Hepatocyte (in vitro differentiated cells): ENCODE results near the gene FFAR3. TPM values are rescaled to one million over a fixed set of nuclear protein-coding genes. Genes with fewer than 3 reads are reported as not detected.

Experiments used
- DNase-seq: peaks from one replicate; pipeline ENCODE4 v3.0.0-alpha.2; 2016; ENCODE audit warnings: low spot score
- H2AFZ ChIP-seq: fragments of 200-600 bp; sonication (generic); 2 replicates; pipeline ENCODE4 v1.6.0; 2016; ENCODE audit warnings: antibody characterized with exemption, mild to moderate bottlenecking
- H3K27ac ChIP-seq: fragments of 200-600 bp; sonication (generic); 2 replicates; pipeline ENCODE4 v1.5.1; 2016; ENCODE audit warnings: mild to moderate bottlenecking
- H3K27me3 ChIP-seq: fragments of 200-600 bp; sonication (generic); 2 replicates; pipeline ENCODE4 v1.6.1; 2016
- H3K36me3 ChIP-seq: fragments of 200-600 bp; sonication (generic); replicated peaks from 2 replicates; pipeline ENCODE4 v1.5.1; 2016; ENCODE audit warnings: low read depth; ENCODE audit not compliant: insufficient read depth
- H3K4me1 ChIP-seq: fragments of 200-600 bp; sonication (generic); 2 replicates; pipeline ENCODE4 v1.5.1; 2016; ENCODE audit warnings: mild to moderate bottlenecking, moderate library complexity; ENCODE audit not compliant: insufficient read depth
- H3K4me2 ChIP-seq: fragments of 200-600 bp; sonication (generic); 2 replicates; pipeline ENCODE4 v1.6.0; 2016
- H3K4me3 ChIP-seq: fragments of 200-600 bp; sonication (generic); 2 replicates; pipeline ENCODE4 v1.5.1; 2016; ENCODE audit warnings: mild to moderate bottlenecking
- H3K79me2 ChIP-seq: fragments of 200-600 bp; sonication (generic); 2 replicates; pipeline ENCODE4 v1.6.0; 2017; ENCODE audit warnings: mild to moderate bottlenecking
- H3K9me2 ChIP-seq: fragments of 200-600 bp; sonication (generic); replicated peaks from 2 replicates; pipeline ENCODE4 v1.6.0; 2017; ENCODE audit warnings: mild to moderate bottlenecking; ENCODE audit not compliant: insufficient read depth
- H3K9me3 ChIP-seq: fragments of 200-600 bp; sonication (generic); 2 replicates; pipeline ENCODE4 v1.5.1; 2016; ENCODE audit warnings: low read depth, mild to moderate bottlenecking
- H4K20me1 ChIP-seq: fragments of 200-600 bp; sonication (generic); 2 replicates; pipeline ENCODE4 v1.6.0; 2016; ENCODE audit warnings: mild to moderate bottlenecking; ENCODE audit not compliant: insufficient read depth, poor library complexity, severe bottlenecking
- CTCF ChIP-seq: fragments of 200-600 bp; sonication (generic); IDR thresholded peaks from 2 replicates; pipeline ENCODE4 v1.5.1; 2016; ENCODE audit warnings: antibody characterized with exemption, mild to moderate bottlenecking; ENCODE audit not compliant: poor library complexity
- EZH2 ChIP-seq: fragments of 200-600 bp; sonication (generic); IDR thresholded peaks from 2 replicates; pipeline ENCODE4 v1.6.1; 2016; ENCODE audit warnings: antibody characterized with exemption, mild to moderate bottlenecking, borderline replicate concordance
- EZH2phosphoT487 ChIP-seq: fragments of 200-600 bp; sonication (generic); IDR thresholded peaks from one replicate; pipeline ENCODE4 v1.6.1; 2018; ENCODE audit warnings: antibody characterized with exemption, mild to moderate bottlenecking, low read depth, moderate library complexity; ENCODE audit not compliant: unreplicated experiment, severe bottlenecking
- WGBS: methylation state at CpG from one replicate; pipeline ENCODE4 v1.1.6; 2016; ENCODE audit warnings: low lambda C conversion rate; ENCODE audit errors: missing lambda C conversion rate; 5-methylcytosine and 5-hydroxymethylcytosine counted together
- polyA plus RNA-seq: library from polyadenylated mRNA; unstranded; fragments of >200 nt; fragmentation: Nextera tagmentation; extraction: Ambion mirVana; gene quantifications from 2 replicates; pipeline ENCODE4 v1.2.1, GENCODE V29; 2016
- total RNA-seq: library from RNA; depleted of rRNA; stranded (reverse); fragments of >200 nt; gene quantifications from 2 replicates; pipeline ENCODE4 v1.2.3, GENCODE V29; 2014

FFAR3 gene
- total and polyA plus RNA-seq, 2 experiments from 2014 or later: 0.80 TPM; not detected in 1

GRCh38 chr19:35397064-35397463 is 38.8 kb downstream of the FFAR3 start:
- no peak overlapping the region for H3K4me3 ChIP-seq
- DNase-seq: no peak
- H3K36me3 ChIP-seq: no peaks in the 10 kb centered on the region
- no peak for TF ChIP-seq EZH2
- no peak for TF ChIP-seq CTCF
- TF ChIP-seq EZH2phosphoT487: no peak
- H3K4me2 ChIP-seq: no peak overlapping the region
- no peaks in the 10 kb centered on the region for H3K9me3 ChIP-seq
- no peaks in the 10 kb centered on the region for H3K27me3 ChIP-seq
- WGBS: 59% methylated on average over 6 of the region's 6 CpGs
- no peaks in the 10 kb centered on the region for H3K4me1 ChIP-seq
- H3K9me2 ChIP-seq: no peaks in the 10 kb centered on the region
- no peaks in the 10 kb centered on the region for H3K79me2 ChIP-seq
- no peak overlapping the region for H3K27ac ChIP-seq
- no peaks in the 10 kb centered on the region for H4K20me1 ChIP-seq
- H2AFZ ChIP-seq: no peak overlapping the region

GRCh38 chr19:35398570-35398969 is 40.3 kb downstream of the FFAR3 start:
- TF ChIP-seq EZH2: no peak
- TF ChIP-seq CTCF: no peak
- no peak for TF ChIP-seq EZH2phosphoT487
- Histone ChIP-seq H4K20me1 (no peaks in the 10 kb centered on the region), H3K36me3 (no peaks in the 10 kb centered on the region), H3K9me2 (no peaks in the 10 kb centered on the region), H3K9me3 (no peaks in the 10 kb centered on the region), H3K4me3 (no peak overlapping the region), H3K27me3 (no peaks in the 10 kb centered on the region), H3K27ac (no peak overlapping the region), H2AFZ (no peak overlapping the region), H3K4me2 (no peak overlapping the region), H3K4me1 (no peaks in the 10 kb centered on the region), H3K79me2 (no peaks in the 10 kb centered on the region)
- no peak for DNase-seq
- WGBS: 92% methylated on average over 11 of the region's 12 CpGs

GRCh38 chr19:35399231-35399630 is 41.0 kb downstream of the FFAR3 start:
- H3K79me2 ChIP-seq: no peaks in the 10 kb centered on the region
- no peaks in the 10 kb centered on the region for H3K36me3 ChIP-seq
- no peaks in the 10 kb centered on the region for H3K9me3 ChIP-seq
- H3K4me1 ChIP-seq: no peaks in the 10 kb centered on the region
- H3K27ac ChIP-seq: no peak overlapping the region
- no peak overlapping the region for H3K4me2 ChIP-seq
- WGBS: 83% methylated on average over 4 of the region's 4 CpGs
- no peak overlapping the region for H3K4me3 ChIP-seq
- no peak for DNase-seq
- H3K9me2 ChIP-seq: no peaks in the 10 kb centered on the region
- no peaks in the 10 kb centered on the region for H3K27me3 ChIP-seq
- no peaks in the 10 kb centered on the region for H4K20me1 ChIP-seq
- TF ChIP-seq CTCF (no peak), EZH2 (no peak), EZH2phosphoT487 (no peak)
- H2AFZ ChIP-seq: no peak overlapping the region
